NCI-H69 (cell line): ENCODE measurements around the gene CCDC71.

Source experiments
- DNase-seq: peaks from one replicate; lab custom pipeline; 2025; lab: John Stamatoyannopoulos, UW

CCDC71 gene

GRCh38 chr3:49170744-49171118, 4.6 kb upstream of the CCDC71 start:
- no peak for DNase-seq

- DNase-seq = no peak
Measured at GRCh38 chr3:49166752-49167556, 823 bp upstream of the CCDC71 start.

- DNase-seq = no peak
Measured at GRCh38 chr3:49164983-49165720, 979 bp downstream of the CCDC71 start.

- DNase-seq = no peak
Measured at GRCh38 chr3:49163609-49164008, 2.5 kb downstream of the CCDC71 start.

- DNase-seq = no peak
Measured at GRCh38 chr3:49162751-49163419, 3.2 kb downstream of the CCDC71 start.

GRCh38 chr3:49161808-49162530, 4.2 kb downstream of the CCDC71 start:
- no peak for DNase-seq

- no peak for DNase-seq
Measured at GRCh38 chr3:49161197-49161596, 4.9 kb downstream of the CCDC71 start.

GRCh38 chr3:49158792-49159191, 7.3 kb downstream of the CCDC71 start:
- no peak for DNase-seq

- peak; percentile 33 for DNase-seq
Measured at GRCh38 chr3:49158103-49158709, 7.9 kb downstream of the CCDC71 start.

- no peak for DNase-seq
Measured at GRCh38 chr3:49157289-49157688, 8.8 kb downstream of the CCDC71 start.

GRCh38 chr3:49153349-49153912, 12.7 kb downstream of the CCDC71 start:
- DNase-seq = no peak

GRCh38 chr3:49151610-49152009, 14.5 kb downstream of the CCDC71 start:
- DNase-seq = no peak

- DNase-seq = no peak
Measured at GRCh38 chr3:49148159-49148558, 18.0 kb downstream of the CCDC71 start.

GRCh38 chr3:49140080-49140479, 26.1 kb downstream of the CCDC71 start:
- DNase-seq = no peak

- DNase-seq = no peak
Measured at GRCh38 chr3:49135499-49135898, 30.6 kb downstream of the CCDC71 start.

- DNase-seq = peak; percentile 17
Measured at GRCh38 chr3:49134471-49135265, 31.5 kb downstream of the CCDC71 start.

- peak; percentile 87 for DNase-seq
Measured at GRCh38 chr3:49133226-49133951, 32.7 kb downstream of the CCDC71 start.

GRCh38 chr3:49132437-49133225, 33.5 kb downstream of the CCDC71 start, which contains the start of gene LAMB2:
TSS of gene LAMB2 (minus strand) at chr3:49133050. CDS start at chr3:49132867, 183 bp downstream.
- peak; percentile 67 for DNase-seq

- DNase-seq = no peak
Measured at GRCh38 chr3:49132073-49132436, 34.1 kb downstream of the CCDC71 start.
